H1 (cell line): ENCODE data around the gene TCEA3. TPM values are rescaled to one million over a fixed set of nuclear protein-coding genes. Genes with fewer than 3 reads are reported as not detected.

Experiments used
- CTCF ChIA-PET: fragments of 300-600 bp; sonication (Branson Sonifier 250); formaldehyde crosslinking; loops from one replicate; lab custom pipeline; 2021; ENCODE audit not compliant: partially characterized antibody; lab: Charles Lee
- POLR2A ChIA-PET: fragments of 300-600 bp; sonication (Branson Sonifier 250); formaldehyde crosslinking; loops from one replicate; lab custom pipeline; 2021; ENCODE audit warnings: inconsistent platforms; ENCODE audit not compliant: partially characterized antibody; lab: Charles Lee
- DNase-seq, 2 experiments: peaks; one replicate each; pipeline versions ENCODE4 v3.0.0 to v3.0.0-alpha.2; 2010 to 2022; ENCODE audit warnings: low spot score in 2 of 2, low read depth in 1 of 2, mixed read lengths in 1 of 2
- FAIRE-seq: peaks from 2 replicates; lab custom pipeline; 2011; peaks lifted over from hg19 to GRCh38; lab: Jason Lieb, UNC
- H2AFZ ChIP-seq: 2 replicates; pipeline ENCODE4 v1.8.1; 2012; ENCODE audit warnings: low read length, inconsistent platforms
- H2AK5ac ChIP-seq: 2 replicates; pipeline ENCODE4 v1.6.1; 2013; ENCODE audit warnings: low read depth, low read length
- H2BK120ac ChIP-seq: replicated peaks from 2 replicates; pipeline ENCODE3; 2013; ENCODE audit warnings: low read depth, low read length, inconsistent platforms
- H2BK12ac ChIP-seq: 2 replicates; pipeline ENCODE4 v1.6.1; 2013; ENCODE audit warnings: low read depth, low read length
- H2BK15ac ChIP-seq: 2 replicates; pipeline ENCODE4 v1.6.1; 2013; ENCODE audit warnings: low read length
- H2BK20ac ChIP-seq: 2 replicates; pipeline ENCODE4 v1.6.1; 2013; ENCODE audit warnings: low read length
- H2BK5ac ChIP-seq: 2 replicates; pipeline ENCODE4 v1.6.1; 2013; ENCODE audit warnings: low read depth, low read length
- H3K14ac ChIP-seq: 2 replicates; pipeline ENCODE4 v1.6.1; 2013; ENCODE audit warnings: inconsistent platforms; ENCODE audit not compliant: insufficient read length
- H3K18ac ChIP-seq: 2 replicates; pipeline ENCODE4 v1.6.1; 2013; ENCODE audit warnings: low read length; ENCODE audit errors: extremely low read depth
- H3K23ac ChIP-seq: 2 replicates; pipeline ENCODE4 v1.6.1; 2013; ENCODE audit warnings: inconsistent platforms; ENCODE audit not compliant: insufficient read length
- H3K23me2 ChIP-seq: 2 replicates; pipeline ENCODE4 v1.6.1; 2013; ENCODE audit warnings: low read depth, low read length
- H3K27ac ChIP-seq: 2 replicates; pipeline ENCODE4 v1.6.1; 2011; ENCODE audit warnings: low read depth, low read length, inconsistent platforms
- H3K27me3 ChIP-seq, 4 experiments: replicated peaks in 1 of 4; 1 replicate in 1 of 4; 2 replicates in 3 of 4; pipeline versions ENCODE4 v1.6.1 to v1.8.1; 2011 to 2013; ENCODE audit warnings: low read length in 3 of 4, mild to moderate bottlenecking in 3 of 4, inconsistent platforms in 2 of 4, mixed read lengths in 2 of 4, moderate library complexity in 1 of 4; ENCODE audit not compliant: control insufficient read depth in 3 of 4, insufficient read depth in 3 of 4; ENCODE audit errors: extremely low read depth in 1 of 4
- H3K36me3 ChIP-seq, 4 experiments: 2 replicates each; pipeline versions ENCODE4 v1.6.1 to v1.8.1; 2011 to 2013; ENCODE audit warnings: mild to moderate bottlenecking in 4 of 4, low read length in 3 of 4, moderate library complexity in 2 of 4, control low read depth in 1 of 4, inconsistent platforms in 1 of 4; ENCODE audit not compliant: insufficient read depth in 4 of 4, control insufficient read depth in 2 of 4
- H3K4ac ChIP-seq: replicated peaks from 2 replicates; pipeline ENCODE3; 2013; ENCODE audit warnings: low read length, low read depth, mixed read lengths, inconsistent platforms; ENCODE audit not compliant: insufficient read length
- H3K4me1 ChIP-seq, 4 experiments: replicated peaks in 1 of 4; 1 replicate in 1 of 4; 2 replicates in 3 of 4; pipeline versions ENCODE4 v1.6.1 to v1.8.1; 2011 to 2013; ENCODE audit warnings: low read length in 3 of 4, inconsistent platforms in 2 of 4, mixed read lengths in 1 of 4; ENCODE audit not compliant: insufficient read depth in 4 of 4, control insufficient read depth in 3 of 4
- H3K4me2 ChIP-seq, 2 experiments: 2 replicates each; pipeline versions ENCODE4 v1.6.1 to v1.8.1; 2011 to 2013; ENCODE audit warnings: low read depth in 2 of 2, low read length in 2 of 2, control low read depth in 1 of 2, inconsistent platforms in 1 of 2, mild to moderate bottlenecking in 1 of 2; ENCODE audit not compliant: insufficient read depth in 1 of 2
- H3K4me3 ChIP-seq, 4 experiments: fragments of 200-600, 300-600 bp in 1 of 4; sonication (generic), shearing (Covaris generic), sonication (Bioruptor Twin) in 1 of 4; 2 replicates each; pipeline versions ENCODE4 v1.5.1 to v1.8.1; 2011 to 2016; ENCODE audit warnings: low read length in 4 of 4, low read depth in 3 of 4, control low read depth in 2 of 4, inconsistent platforms in 2 of 4, mild to moderate bottlenecking in 2 of 4, mixed read lengths in 1 of 4, moderate library complexity in 1 of 4; ENCODE audit not compliant: insufficient read depth in 2 of 4; ENCODE audit errors: extremely low read depth in 1 of 4
- H3K56ac ChIP-seq: replicated peaks from 2 replicates; pipeline ENCODE3; 2013; ENCODE audit warnings: low read depth, mild to moderate bottlenecking, mixed read lengths, low read length, inconsistent platforms; ENCODE audit not compliant: insufficient read length
- H3K79me1 ChIP-seq: 2 replicates; pipeline ENCODE4 v1.6.1; 2013; ENCODE audit warnings: low read depth, low read length, control low read depth
- H3K79me2 ChIP-seq, 2 experiments: 2 replicates each; pipeline versions ENCODE4 v1.6.1 to v1.8.1; 2012 to 2013; ENCODE audit warnings: low read length in 2 of 2, mild to moderate bottlenecking in 2 of 2, inconsistent platforms in 1 of 2; ENCODE audit not compliant: insufficient read depth in 2 of 2, control insufficient read depth in 1 of 2
- H3K9ac ChIP-seq, 4 experiments: replicated peaks in 1 of 4; 1 replicate in 1 of 4; 2 replicates in 3 of 4; pipeline versions ENCODE4 v1.6.1 to v1.8.1; 2011 to 2013; ENCODE audit warnings: low read depth in 3 of 4, low read length in 3 of 4, control low read depth in 2 of 4, mild to moderate bottlenecking in 2 of 4, moderate library complexity in 2 of 4, inconsistent platforms in 1 of 4; ENCODE audit errors: extremely low read depth in 1 of 4
- H3K9me3 ChIP-seq, 2 experiments: 2 replicates each; pipeline versions ENCODE4 v1.6.1 to v1.8.1; 2012 to 2013; ENCODE audit warnings: mild to moderate bottlenecking in 2 of 2, moderate library complexity in 2 of 2, control low read depth in 1 of 2, inconsistent platforms in 1 of 2, low read depth in 1 of 2, low read length in 1 of 2, mixed read lengths in 1 of 2; ENCODE audit not compliant: insufficient read depth in 2 of 2
- H4K20me1 ChIP-seq, 2 experiments: replicated peaks in 1 of 2; 2 replicates each; pipeline versions ENCODE3 to v1.8.1; 2011 to 2013; ENCODE audit warnings: inconsistent platforms in 2 of 2, low read length in 2 of 2, mild to moderate bottlenecking in 1 of 2; ENCODE audit not compliant: insufficient read depth in 2 of 2, control insufficient read depth in 1 of 2
- H4K5ac ChIP-seq: 2 replicates; pipeline ENCODE4 v1.6.1; 2013; ENCODE audit warnings: low read length, low read depth, mixed read lengths, inconsistent platforms; ENCODE audit not compliant: insufficient read length
- H4K8ac ChIP-seq: 2 replicates; pipeline ENCODE4 v1.8.0; 2013; ENCODE audit warnings: mild to moderate bottlenecking, moderate library complexity, low read length, inconsistent platforms; ENCODE audit not compliant: insufficient read depth; ENCODE audit errors: extremely low read depth
- H4K91ac ChIP-seq: replicated peaks from 2 replicates; pipeline ENCODE3; 2013; ENCODE audit warnings: low read length, mixed read lengths, inconsistent platforms; ENCODE audit not compliant: insufficient read length
- BACH1 ChIP-seq: IDR thresholded peaks from 2 replicates; pipeline ENCODE4 v1.6.1; 2012; ENCODE audit warnings: low read length, improper control_type of control experiment
- EGR1 ChIP-seq: IDR thresholded peaks from 2 replicates; pipeline ENCODE4 v1.6.1; 2011; ENCODE audit warnings: low read depth, low read length, borderline replicate concordance
- GABPA ChIP-seq: IDR thresholded peaks from 2 replicates; pipeline ENCODE4 v1.6.1; 2011; ENCODE audit warnings: mild to moderate bottlenecking, low read length, moderate library complexity, borderline replicate concordance; ENCODE audit not compliant: insufficient read depth
- HDAC2 ChIP-seq, 2 experiments: fragments of 300-600 bp in 1 of 2; sonication (generic) in 1 of 2; IDR thresholded peaks; 2 replicates each; pipeline ENCODE4 v1.6.1; 2011 to 2012; ENCODE audit warnings: low read depth in 2 of 2, low read length in 2 of 2, mild to moderate bottlenecking in 2 of 2, moderate library complexity in 2 of 2, borderline replicate concordance in 1 of 2, inconsistent platforms in 1 of 2
- NRF1 ChIP-seq: IDR thresholded peaks from 2 replicates; pipeline ENCODE4 v1.6.1; 2011; ENCODE audit warnings: mild to moderate bottlenecking, low read depth, low read length, improper control_type of control experiment
- PHF8 ChIP-seq: fragments of 200-600 bp; sonication (generic); conservative IDR thresholded peaks from 2 replicates; pipeline ENCODE4 v1.7.1; 2012; ENCODE audit warnings: low read depth, mild to moderate bottlenecking, inconsistent platforms, low read length, moderate library complexity
- POU5F1 ChIP-seq: IDR thresholded peaks from 2 replicates; pipeline ENCODE4 v1.6.1; 2011; ENCODE audit warnings: low read depth, mild to moderate bottlenecking, low read length, moderate library complexity
- RAD21 ChIP-seq, 2 experiments: IDR thresholded peaks in 1 of 2; conservative IDR thresholded peaks in 1 of 2; 2 replicates each; pipeline ENCODE4 v1.6.1; 2011; ENCODE audit warnings: low read depth in 2 of 2, low read length in 2 of 2, improper control_type of control experiment in 1 of 2, inconsistent platforms in 1 of 2, mild to moderate bottlenecking in 1 of 2, moderate library complexity in 1 of 2
- RXRA ChIP-seq: IDR thresholded peaks from 2 replicates; pipeline ENCODE4 v1.6.1; 2011; ENCODE audit warnings: low read depth, mild to moderate bottlenecking, low read length, moderate library complexity; ENCODE audit not compliant: insufficient read depth
- SIX5 ChIP-seq: IDR thresholded peaks from 2 replicates; pipeline ENCODE4 v1.6.1; 2011; ENCODE audit warnings: mild to moderate bottlenecking, low read depth, low read length
- SP1 ChIP-seq: IDR thresholded peaks from 2 replicates; pipeline ENCODE4 v1.6.1; 2011; ENCODE audit warnings: low read depth, low read length
- SP4 ChIP-seq: IDR thresholded peaks from 2 replicates; pipeline ENCODE4 v1.6.1; 2012; ENCODE audit warnings: low read length, inconsistent platforms
- TCF12 ChIP-seq: IDR thresholded peaks from 2 replicates; pipeline ENCODE4 v1.6.1; 2011; ENCODE audit warnings: low read depth, mild to moderate bottlenecking, low read length
- USF2 ChIP-seq: IDR thresholded peaks from 2 replicates; pipeline ENCODE4 v1.6.1; 2011; ENCODE audit warnings: low read length, improper control_type of control experiment
- WGBS, 2 experiments: shearing (Covaris generic) in 1 of 2; methylation state at CpG; one replicate each; pipeline versions ENCODE4 v1.1.6 to v1.1.7; 2013 to 2015; ENCODE audit warnings: low lambda C conversion rate in 2 of 2, mixed read lengths in 2 of 2, inconsistent platforms in 1 of 2, low coverage in 1 of 2, missing lambda C conversion rate in 1 of 2; ENCODE audit not compliant: insufficient replicate concordance in 2 of 2, insufficient coverage in 1 of 2, insufficient read length in 1 of 2; ENCODE audit errors: extremely low coverage in 1 of 2, missing lambda C conversion rate in 1 of 2; 5-methylcytosine and 5-hydroxymethylcytosine counted together
- polyA plus RNA-seq, 7 experiments: library from polyadenylated mRNA; depleted of rRNA in 3 of 7; stranded (reverse) in 5 of 7; unstranded in 2 of 7; fragments of >200 nt in 5 of 7; fragments of 200-250 nt in 2 of 7; gene quantifications; 1 replicate in 5 of 7; 2 replicates in 1 of 7; 4 replicates in 1 of 7; pipeline versions ENCODE4 v1.2.1 to v1.2.3, GENCODE V29; 2011 to 2013; ENCODE audit warnings: missing spikeins in 2 of 7, mixed read lengths in 2 of 7
- total RNA-seq: library from RNA; stranded (reverse); fragmentation: NEBNext Ultra II Directional; extraction: Animal tissue kit (Norgen Biotek cat#: 25700); gene quantifications from 2 replicates; pipeline ENCODE4 v1.2.1, GENCODE V29; 2021

TCEA3 gene
- total and polyA plus RNA-seq, 2 of the 8 experiments (the other 6 are each of a cell fraction or from before 2014, with no cell fraction given), result 0.08 TPM; not detected in 1

GRCh38 chr1:23430803-23431202 is 6.3 kb upstream of the TCEA3 start:
- DNase-seq, result no peak
- Histone ChIP-seq H2BK5ac (no peak overlapping the region), H4K20me1 (peaks cover 10 to 18% of the 10 kb centered on the region in 2 experiments), H3K4me1 (no peaks in the 10 kb centered on the region), H3K23ac (no peak overlapping the region), H3K14ac (no peak overlapping the region), H4K8ac (no peak overlapping the region), H3K56ac (no peak overlapping the region), H3K18ac (no peak overlapping the region), H3K4ac (no peak overlapping the region), H3K79me1 (no peaks in the 10 kb centered on the region), H3K27me3 (peaks cover 7 to 17% (median 11%) of the 10 kb centered on the region in 4 experiments), H3K27ac (no peak overlapping the region), H3K9ac (no peak overlapping the region), H3K4me2 (no peak overlapping the region), H3K79me2 (no peaks in the 10 kb centered on the region), H4K5ac (no peak overlapping the region), H3K9me3 (no peaks in the 10 kb centered on the region), H3K23me2 (0 out of 2 replicates have a peak, but pooled peaks cover 1% of the 10 kb centered on the region), H2BK15ac (no peak overlapping the region), H2BK12ac (no peak overlapping the region), H3K36me3 (peaks cover 4 to 38% (median 18%) of the 10 kb centered on the region in 4 experiments; a peak in 6 of 8 replicates), H2AFZ (no peak overlapping the region), H3K4me3 (no peak overlapping the region), H2BK120ac (no peak overlapping the region), H2AK5ac (no peak overlapping the region), H2BK20ac (no peak overlapping the region), H4K91ac (no peak overlapping the region)
- WGBS, 2 experiments, result 92% methylated on average over 8 of the region's 12 CpGs; no CpG with 5 or more reads in 1 of the 2 experiments
- ChIA-PET CTCF (no interaction called here), POLR2A (no interaction called here)
- no peak for FAIRE-seq
- TF ChIP-seq RAD21 (IDR thresholded peaks at IDR 0.05 in 1 of 2, conservative IDR thresholded peaks at IDR 0.05 in 1 of 2; ENCODE audit: low read depth in 2 of 2, low read length in 2 of 2), result no peak
- TF ChIP-seq SIX5, result no peak
- no peak for TF ChIP-seq SP4
- TF ChIP-seq HDAC2 (IDR thresholded peaks at IDR 0.05; ENCODE audit: borderline replicate concordance in 1 of 2, low read depth in 2 of 2, low read length in 2 of 2), result no peak
- no peak for TF ChIP-seq POU5F1
- TF ChIP-seq BACH1, result no peak
- no peak for TF ChIP-seq PHF8
- no peak for TF ChIP-seq TCF12
- no peak for TF ChIP-seq RXRA
- no peak for TF ChIP-seq GABPA
- no peak for TF ChIP-seq NRF1
- no peak for TF ChIP-seq EGR1
- TF ChIP-seq SP1, result no peak
- TF ChIP-seq USF2, result no peak
